Lower leg skin (tissue), 3 donors: ENCODE measurements around the gene THAP4.

Source experiments
- POLR2A ChIP-seq, 2 donors: fragments of 450-650 bp; IDR thresholded peaks; one replicate each; pipeline ENCODE4 v1.6.1; 2016 to 2017; ENCODE audit warnings: antibody characterized with exemption in 2 of 2, mild to moderate bottlenecking in 1 of 2, moderate library complexity in 1 of 2
- TF ChIP-seq, protein P1 (sequence below), 3 donors: fragments of 450-650 bp; IDR thresholded peaks; one replicate each; pipeline ENCODE4 v1.5.1; 2016; ENCODE audit warnings: antibody characterized with exemption in 3 of 3, mild to moderate bottlenecking in 3 of 3, moderate library complexity in 2 of 3

DNA sequence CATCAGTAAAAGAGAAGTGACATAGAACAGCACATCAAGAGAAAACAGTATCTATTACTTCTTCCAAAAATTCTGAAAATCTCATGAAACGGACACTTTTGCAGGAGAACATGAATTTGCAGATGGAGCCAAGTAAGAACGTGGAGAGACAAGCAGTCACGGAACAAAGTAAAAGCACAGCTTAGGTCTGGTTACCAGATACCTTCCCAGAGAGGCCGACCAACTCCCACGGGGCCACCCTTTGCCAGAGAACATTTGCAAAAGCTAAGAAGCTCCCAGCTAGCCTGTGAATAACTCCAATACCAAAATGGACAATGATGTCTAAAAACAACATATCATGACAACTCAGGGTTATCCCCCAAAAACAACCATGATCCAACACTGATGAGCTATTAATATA is 38.9 kb downstream of the THAP4 start:
- TF ChIP-seq POLR2A (IDR thresholded peaks at IDR 0.05) = no peak
- TF ChIP-seq, protein P1, sequence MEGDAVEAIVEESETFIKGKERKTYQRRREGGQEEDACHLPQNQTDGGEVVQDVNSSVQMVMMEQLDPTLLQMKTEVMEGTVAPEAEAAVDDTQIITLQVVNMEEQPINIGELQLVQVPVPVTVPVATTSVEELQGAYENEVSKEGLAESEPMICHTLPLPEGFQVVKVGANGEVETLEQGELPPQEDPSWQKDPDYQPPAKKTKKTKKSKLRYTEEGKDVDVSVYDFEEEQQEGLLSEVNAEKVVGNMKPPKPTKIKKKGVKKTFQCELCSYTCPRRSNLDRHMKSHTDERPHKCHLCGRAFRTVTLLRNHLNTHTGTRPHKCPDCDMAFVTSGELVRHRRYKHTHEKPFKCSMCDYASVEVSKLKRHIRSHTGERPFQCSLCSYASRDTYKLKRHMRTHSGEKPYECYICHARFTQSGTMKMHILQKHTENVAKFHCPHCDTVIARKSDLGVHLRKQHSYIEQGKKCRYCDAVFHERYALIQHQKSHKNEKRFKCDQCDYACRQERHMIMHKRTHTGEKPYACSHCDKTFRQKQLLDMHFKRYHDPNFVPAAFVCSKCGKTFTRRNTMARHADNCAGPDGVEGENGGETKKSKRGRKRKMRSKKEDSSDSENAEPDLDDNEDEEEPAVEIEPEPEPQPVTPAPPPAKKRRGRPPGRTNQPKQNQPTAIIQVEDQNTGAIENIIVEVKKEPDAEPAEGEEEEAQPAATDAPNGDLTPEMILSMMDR (IDR thresholded peaks at IDR 0.05) = no peak
